Measurements from ENCODE around the gene LARP7.

LARP7 gene

DNA sequence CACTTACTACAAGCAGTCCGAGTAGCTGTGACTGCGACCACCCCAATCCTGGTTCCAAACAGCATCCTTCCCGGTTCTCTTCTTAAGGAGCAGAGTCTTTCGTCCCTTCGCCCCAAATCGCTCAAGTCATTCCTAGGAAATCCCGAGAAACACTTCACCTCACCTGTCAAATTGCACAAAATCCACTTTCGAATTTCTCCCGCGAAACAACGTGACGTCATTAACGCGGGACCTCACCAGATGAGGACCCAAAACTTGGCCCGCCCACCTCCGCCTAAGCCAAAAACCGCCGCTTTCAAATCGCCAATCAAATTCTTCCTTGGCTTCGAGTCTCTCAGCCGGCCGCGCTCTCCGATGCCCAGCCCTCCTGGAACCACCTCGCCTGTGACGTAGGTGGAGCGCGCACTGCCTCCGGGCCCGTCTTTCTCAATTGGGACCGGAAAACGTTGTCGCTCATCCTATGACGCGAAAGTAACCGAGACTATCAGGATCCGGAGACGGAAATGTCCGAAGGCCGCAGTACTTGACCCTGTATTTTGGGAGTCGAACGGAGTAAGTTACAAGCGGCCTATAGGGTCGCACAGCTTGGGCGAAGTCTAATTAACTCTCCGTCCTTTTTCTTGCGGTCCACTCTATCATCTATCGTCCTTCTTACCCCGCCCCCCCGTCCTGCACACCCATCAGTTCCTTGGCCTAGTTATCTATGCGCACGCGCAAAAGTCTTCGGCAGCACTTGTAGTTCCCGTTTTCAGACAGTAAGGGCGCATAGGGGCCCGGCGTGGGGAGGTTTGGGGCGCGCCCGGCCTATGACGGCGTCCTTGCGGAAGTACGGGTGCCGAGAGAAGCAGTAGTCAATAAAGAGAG, at the start of gene LARP7, which contains the start of gene ZGRF1:
TSS of gene LARP7 (plus strand) at position 456 of the 864 bp plus-strand sequence. CDS start 7,527 bp downstream, outside the sequence.
TSS of gene ZGRF1 (minus strand) at position 222 of the 864 bp plus-strand sequence. CDS start 3,733 bp downstream, outside the sequence.
- Mint-ChIP-seq H3K4me3 (no peak within 1 kb of the TSS), H3K27ac (no peak within 1 kb of the TSS), H3K27me3 (ENCODE audit: low read depth) (no peaks in the 10 kb centered on the region), H3K4me1 (peaks cover 10% of the 10 kb centered on the region), H3K36me3 (ENCODE audit: low read depth) (peaks cover 3% of the 10 kb centered on the region), H3K9me3 (no peaks in the 10 kb centered on the region)
- TF ChIP-seq, protein P1, sequence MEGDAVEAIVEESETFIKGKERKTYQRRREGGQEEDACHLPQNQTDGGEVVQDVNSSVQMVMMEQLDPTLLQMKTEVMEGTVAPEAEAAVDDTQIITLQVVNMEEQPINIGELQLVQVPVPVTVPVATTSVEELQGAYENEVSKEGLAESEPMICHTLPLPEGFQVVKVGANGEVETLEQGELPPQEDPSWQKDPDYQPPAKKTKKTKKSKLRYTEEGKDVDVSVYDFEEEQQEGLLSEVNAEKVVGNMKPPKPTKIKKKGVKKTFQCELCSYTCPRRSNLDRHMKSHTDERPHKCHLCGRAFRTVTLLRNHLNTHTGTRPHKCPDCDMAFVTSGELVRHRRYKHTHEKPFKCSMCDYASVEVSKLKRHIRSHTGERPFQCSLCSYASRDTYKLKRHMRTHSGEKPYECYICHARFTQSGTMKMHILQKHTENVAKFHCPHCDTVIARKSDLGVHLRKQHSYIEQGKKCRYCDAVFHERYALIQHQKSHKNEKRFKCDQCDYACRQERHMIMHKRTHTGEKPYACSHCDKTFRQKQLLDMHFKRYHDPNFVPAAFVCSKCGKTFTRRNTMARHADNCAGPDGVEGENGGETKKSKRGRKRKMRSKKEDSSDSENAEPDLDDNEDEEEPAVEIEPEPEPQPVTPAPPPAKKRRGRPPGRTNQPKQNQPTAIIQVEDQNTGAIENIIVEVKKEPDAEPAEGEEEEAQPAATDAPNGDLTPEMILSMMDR (IDR thresholded peaks at IDR 0.05; ENCODE audit: unreplicated experiment in 3 of 3): peak; percentile 92 to 94 (median 93)

DNA sequence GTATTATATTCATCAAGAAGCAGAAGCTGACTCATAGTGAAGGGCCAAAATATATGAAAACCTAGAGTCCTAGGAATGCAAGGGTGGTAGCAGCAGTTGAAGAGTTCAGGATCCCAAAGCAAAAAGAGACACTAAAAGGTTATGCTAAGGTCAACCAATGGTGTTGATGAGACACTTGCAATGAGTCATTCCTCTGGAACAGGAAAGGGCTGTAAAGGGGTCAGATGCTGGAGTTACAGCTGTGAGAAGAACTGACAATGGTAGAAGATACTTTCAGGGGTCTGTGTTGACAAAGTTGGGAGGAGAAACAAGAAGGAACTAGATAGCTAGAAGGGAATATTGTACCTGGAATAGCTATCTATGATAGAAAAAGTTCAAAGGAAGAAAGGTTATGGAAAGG, 47.7 kb upstream of the LARP7 start:
- TF ChIP-seq, protein P1 (IDR thresholded peaks at IDR 0.05; ENCODE audit: unreplicated experiment in 3 of 3): no peak
- Mint-ChIP-seq H3K9me3 (peaks cover 2% of the 10 kb centered on the region), H3K4me3 (no peak overlapping the region), H3K27me3 (ENCODE audit: low read depth) (no peaks in the 10 kb centered on the region), H3K36me3 (ENCODE audit: low read depth) (peaks cover 26% of the 10 kb centered on the region), H3K27ac (no peak overlapping the region), H3K4me1 (no peaks in the 10 kb centered on the region)

DNA sequence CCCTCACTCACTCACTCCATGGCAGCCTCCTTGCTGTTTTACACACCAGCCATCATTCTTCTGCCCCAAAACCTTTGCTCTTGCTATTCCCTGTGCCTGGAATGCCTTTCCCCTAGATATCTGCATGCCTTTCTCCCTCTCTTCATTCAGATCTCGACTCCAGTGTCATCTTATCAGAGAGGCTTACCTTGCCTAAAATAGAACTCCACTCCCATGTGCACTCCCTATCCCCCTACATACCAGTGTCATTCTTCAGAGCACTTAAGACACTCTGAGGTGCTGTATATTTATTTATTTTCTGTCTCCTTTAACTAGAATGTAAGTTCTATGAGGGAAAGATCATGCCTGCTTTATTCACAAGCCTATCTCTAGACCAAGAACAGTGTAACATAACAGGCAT, 45.4 kb upstream of the LARP7 start:
- TF ChIP-seq, protein P1 (IDR thresholded peaks at IDR 0.05; ENCODE audit: unreplicated experiment in 3 of 3): no peak
- Mint-ChIP-seq H3K4me1 (no peaks in the 10 kb centered on the region), H3K4me3 (no peak overlapping the region), H3K27ac (no peak overlapping the region), H3K27me3 (ENCODE audit: low read depth) (no peaks in the 10 kb centered on the region), H3K9me3 (peaks cover 2% of the 10 kb centered on the region), H3K36me3 (ENCODE audit: low read depth) (peaks cover 26% of the 10 kb centered on the region)

DNA sequence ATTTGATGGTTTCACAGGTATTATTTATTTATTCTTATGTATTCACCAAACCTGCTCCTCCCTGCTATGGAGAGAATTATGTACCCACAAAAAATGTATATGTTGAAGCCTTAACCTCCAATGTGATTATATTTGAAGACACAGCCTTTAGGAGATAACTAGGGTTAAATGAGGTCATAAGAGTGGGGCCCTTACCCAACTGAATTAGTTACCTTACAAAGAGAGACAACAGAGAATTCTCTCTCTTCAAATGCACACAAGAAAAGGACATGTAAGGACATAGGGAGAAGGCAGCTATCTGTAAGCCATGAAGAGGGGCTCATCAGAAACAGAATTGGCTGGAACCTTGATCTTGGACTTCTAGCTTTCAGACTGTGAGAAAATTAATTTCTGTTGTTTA, 44.2 kb upstream of the LARP7 start:
- Mint-ChIP-seq H3K4me3 (no peak overlapping the region), H3K27ac (no peak overlapping the region), H3K4me1 (no peaks in the 10 kb centered on the region), H3K9me3 (peaks cover 2% of the 10 kb centered on the region), H3K36me3 (ENCODE audit: low read depth) (peaks cover 17% of the 10 kb centered on the region), H3K27me3 (ENCODE audit: low read depth) (no peaks in the 10 kb centered on the region)
- TF ChIP-seq, protein P1 (IDR thresholded peaks at IDR 0.05; ENCODE audit: unreplicated experiment in 3 of 3): no peak

DNA sequence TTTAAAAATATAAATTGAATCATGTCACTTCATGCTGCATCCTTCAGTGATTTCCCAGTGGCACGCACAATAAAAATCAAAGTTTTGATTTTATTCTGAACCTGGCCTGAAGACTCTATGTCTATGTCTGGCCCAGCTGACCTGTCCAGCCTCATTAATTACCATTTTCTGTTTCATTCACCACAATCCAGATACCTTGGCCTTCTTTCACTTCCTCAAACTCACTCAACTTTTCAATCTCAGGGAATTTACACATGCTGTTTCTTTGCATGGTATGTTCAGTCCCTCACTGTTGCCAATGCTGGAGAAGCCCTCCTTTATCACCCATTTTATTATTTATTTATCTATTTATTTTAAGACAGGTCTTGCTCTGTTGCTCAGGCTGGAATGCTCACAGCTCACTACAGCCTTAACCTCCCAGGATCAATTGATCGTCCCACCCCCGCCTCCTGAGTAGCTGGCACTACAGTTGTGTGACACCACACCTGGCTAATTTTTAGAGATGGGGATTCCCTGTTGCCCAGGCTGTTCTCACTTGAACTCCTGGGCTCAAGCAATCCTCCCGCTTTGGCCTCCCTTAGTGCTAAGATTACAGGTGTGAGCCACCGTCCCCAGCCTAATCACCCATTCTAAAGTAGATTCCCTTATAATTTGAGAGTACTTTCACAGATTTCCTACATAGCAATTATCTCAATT, 43.4 kb upstream of the LARP7 start:
- Mint-ChIP-seq H3K27ac (no peak overlapping the region), H3K4me3 (no peak overlapping the region), H3K4me1 (no peaks in the 10 kb centered on the region), H3K36me3 (ENCODE audit: low read depth) (peaks cover 21% of the 10 kb centered on the region), H3K27me3 (ENCODE audit: low read depth) (no peaks in the 10 kb centered on the region), H3K9me3 (peaks cover 2% of the 10 kb centered on the region)
- TF ChIP-seq, protein P1 (IDR thresholded peaks at IDR 0.05; ENCODE audit: unreplicated experiment in 3 of 3): no peak

Measured in nephron (organoid).